ENCODE results near the gene CUL4A. TPM values are rescaled to one million over a fixed set of nuclear protein-coding genes. Genes with fewer than 3 reads are reported as not detected.
"Not testable (repeated sequence)": the region's sequence is repeated elsewhere in the genome, so short reads cannot be mapped to it uniquely, and the experiment has no call there.

CUL4A gene
- total RNA-seq, 1 donor from 2014 or later = 208 TPM

GRCh38 chr13:113305208-113305607, 95.8 kb downstream of the CUL4A start:
- Histone ChIP-seq H3K27me3 (no peaks in the 10 kb centered on the region), H3K36me3 (peaks cover 8 to 12% of the 10 kb centered on the region in 2 donors), H3K27ac (no peak overlapping the region), H3K4me3 (no peak overlapping the region), H3K9me3 (no peaks in the 10 kb centered on the region), H3K4me1 (no peaks in the 10 kb centered on the region)
- no peak for DNase-seq (ENCODE audit: low spot score in 2 of 2)
- no peak for TF ChIP-seq CTCF (IDR thresholded peaks at IDR 0.05)
- intact Hi-C loops (cut with DNase I) = no loop called here

GRCh38 chr13:113307491-113307890, 98.1 kb downstream of the CUL4A start:
- Histone ChIP-seq H3K9me3 (no peaks in the 10 kb centered on the region), H3K36me3 (peaks cover 31 to 35% of the 10 kb centered on the region in 2 donors), H3K27me3 (no peaks in the 10 kb centered on the region), H3K4me3 (no peak overlapping the region), H3K4me1 (no peaks in the 10 kb centered on the region), H3K27ac (no peak overlapping the region)
- DNase-seq (ENCODE audit: low spot score in 2 of 2) = no peak
- no peak for TF ChIP-seq CTCF (IDR thresholded peaks at IDR 0.05)
- intact Hi-C loops (cut with DNase I) = no loop called here

GRCh38 chr13:113309473-113309872, 100.1 kb downstream of the CUL4A start:
- Histone ChIP-seq H3K36me3 (peaks cover 36 to 40% of the 10 kb centered on the region in 2 donors), H3K9me3 (no peaks in the 10 kb centered on the region), H3K27ac (no peak overlapping the region), H3K4me1 (no peaks in the 10 kb centered on the region), H3K27me3 (no peaks in the 10 kb centered on the region), H3K4me3 (no peak overlapping the region)
- no peak for TF ChIP-seq CTCF (IDR thresholded peaks at IDR 0.05)
- intact Hi-C loops (cut with DNase I) = no loop called here
- no peak for DNase-seq (ENCODE audit: low spot score in 2 of 2)

- DNase-seq (ENCODE audit: low spot score in 2 of 2); intact Hi-C loops (cut with DNase I); H3K27me3 ChIP-seq; H3K9me3 ChIP-seq; H3K27ac ChIP-seq; H3K4me1 ChIP-seq; H3K4me3 ChIP-seq: not testable (repeated sequence)
- peaks cover 49 to 56% of the 10 kb centered on the region in 2 donors for H3K36me3 ChIP-seq
Observed at GRCh38 chr13:113314112-113314511, 104.7 kb downstream of the CUL4A start.

- H3K4me1 ChIP-seq; H3K9me3 ChIP-seq; H3K27ac ChIP-seq; H3K27me3 ChIP-seq; DNase-seq (ENCODE audit: low spot score in 2 of 2); H3K4me3 ChIP-seq; intact Hi-C loops (cut with DNase I): not testable (repeated sequence)
- peaks cover 52 to 59% of the 10 kb centered on the region in 2 donors for H3K36me3 ChIP-seq
Observed at GRCh38 chr13:113314895-113315470, 105.6 kb downstream of the CUL4A start.

GRCh38 chr13:113315992-113316391, 106.6 kb downstream of the CUL4A start:
- no peak for TF ChIP-seq CTCF (IDR thresholded peaks at IDR 0.05)
- H3K27me3 ChIP-seq = no peaks in the 10 kb centered on the region
- H3K36me3 ChIP-seq = peaks cover 52 to 59% of the 10 kb centered on the region in 2 donors
- intact Hi-C loops (cut with DNase I) = no loop called here
- no peaks in the 10 kb centered on the region for H3K4me1 ChIP-seq
- no peak for DNase-seq (ENCODE audit: low spot score in 2 of 2)
- no peak overlapping the region for H3K4me3 ChIP-seq
- H3K27ac ChIP-seq = no peak overlapping the region
- no peaks in the 10 kb centered on the region for H3K9me3 ChIP-seq

Other genes with a start within 250 kb of the CUL4A start
- gene MCF2L, start 240.4 kb upstream of the CUL4A start, total RNA-seq = 112 TPM
- 0.85 TPM for gene F7, start 103.8 kb upstream of the CUL4A start, total RNA-seq
- 15.8 TPM for gene F10, start 86.8 kb upstream of the CUL4A start, total RNA-seq
- gene PROZ, start 51.0 kb upstream of the CUL4A start, total RNA-seq = not detected
- 50.8 TPM for gene PCID2, start 944 bp upstream of the CUL4A start, total RNA-seq
- gene LAMP1, start 87.6 kb downstream of the CUL4A start, total RNA-seq = 126 TPM
- gene GRTP1, start 154.5 kb downstream of the CUL4A start, total RNA-seq = 15.4 TPM
- 11.3 TPM for gene ADPRHL1, start 243.9 kb downstream of the CUL4A start, total RNA-seq